ENCODE measurements around the gene SPO11.
"Not testable (repeated sequence)": the region's sequence is repeated elsewhere in the genome, so short reads cannot be mapped to it uniquely, and the experiment has no call there.

Gene SPO11

GRCh38 chr20:57332105-57333089 lies 2.8 kb downstream of the SPO11 start:
- in situ Hi-C loops (cut with MboI; ENCODE audit: low sequenced_read_pairs), result no loop called here

- in situ Hi-C loops (cut with MboI; ENCODE audit: low sequenced_read_pairs), result no loop called here
Measured at GRCh38 chr20:57335392-57335791, 5.8 kb downstream of the SPO11 start.

DNA sequence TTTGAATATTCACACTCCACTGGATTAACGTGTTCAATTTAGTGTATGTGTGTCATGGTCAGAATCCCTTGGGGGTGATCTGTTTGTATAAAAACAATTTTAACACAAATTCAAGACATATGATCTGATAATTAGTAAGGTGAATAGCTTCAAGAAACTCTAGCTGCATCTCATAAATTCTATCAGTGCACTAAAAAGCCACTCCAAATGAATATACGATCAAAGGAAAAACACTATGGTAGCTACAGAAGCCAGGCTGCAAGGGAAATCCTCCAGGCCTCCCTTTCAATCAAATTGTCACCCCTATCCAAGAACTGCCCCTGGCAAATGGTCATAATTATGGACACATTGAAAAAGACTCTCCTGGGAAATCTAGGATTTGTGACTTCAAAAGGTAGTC lies 12.1 kb downstream of the SPO11 start:
- in situ Hi-C loops (cut with MboI; ENCODE audit: low sequenced_read_pairs), result no loop called here

DNA sequence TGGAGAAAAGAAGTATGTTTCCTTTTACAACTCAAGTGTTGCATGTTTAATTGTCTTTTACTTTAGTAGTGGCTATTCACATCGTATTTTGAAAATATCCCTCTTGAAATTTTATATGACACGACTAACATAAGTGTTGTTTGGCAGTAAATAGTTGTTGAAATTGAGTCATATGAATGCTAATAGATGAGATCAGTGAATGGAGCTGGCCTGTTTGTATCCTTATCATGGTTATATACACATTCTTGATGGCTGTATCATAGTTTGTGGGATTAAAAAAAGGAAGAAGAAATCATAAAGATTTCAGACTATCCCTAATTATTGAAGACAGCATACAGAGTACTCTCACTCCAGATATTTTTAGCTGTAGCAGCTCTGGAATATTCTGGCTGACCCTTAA lies 13.2 kb downstream of the SPO11 start:
- in situ Hi-C loops (cut with MboI; ENCODE audit: low sequenced_read_pairs), result no loop called here

GRCh38 chr20:57346477-57346876 lies 16.9 kb downstream of the SPO11 start:
- in situ Hi-C loops (cut with MboI; ENCODE audit: low sequenced_read_pairs), result no loop called here

DNA sequence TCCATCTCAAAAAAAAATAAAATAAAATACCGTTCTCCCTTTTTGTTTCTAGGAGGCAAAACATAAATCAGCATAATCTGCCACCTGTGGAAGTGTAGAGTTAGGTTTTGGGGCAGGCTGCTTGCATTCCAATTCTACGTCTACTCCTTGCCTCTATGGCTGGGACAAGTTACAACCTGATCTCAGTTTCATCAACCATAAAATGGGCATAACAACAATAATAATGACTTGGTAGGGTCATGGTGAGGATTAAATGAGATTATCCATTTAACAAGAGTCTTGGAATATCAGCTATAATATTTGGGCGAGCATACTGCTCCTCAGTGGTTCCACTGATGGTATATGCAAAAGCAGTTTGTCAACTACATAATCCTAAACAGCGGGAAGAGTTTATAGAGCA lies 17.8 kb downstream of the SPO11 start:
- in situ Hi-C loops (cut with MboI; ENCODE audit: low sequenced_read_pairs), result no loop called here

DNA sequence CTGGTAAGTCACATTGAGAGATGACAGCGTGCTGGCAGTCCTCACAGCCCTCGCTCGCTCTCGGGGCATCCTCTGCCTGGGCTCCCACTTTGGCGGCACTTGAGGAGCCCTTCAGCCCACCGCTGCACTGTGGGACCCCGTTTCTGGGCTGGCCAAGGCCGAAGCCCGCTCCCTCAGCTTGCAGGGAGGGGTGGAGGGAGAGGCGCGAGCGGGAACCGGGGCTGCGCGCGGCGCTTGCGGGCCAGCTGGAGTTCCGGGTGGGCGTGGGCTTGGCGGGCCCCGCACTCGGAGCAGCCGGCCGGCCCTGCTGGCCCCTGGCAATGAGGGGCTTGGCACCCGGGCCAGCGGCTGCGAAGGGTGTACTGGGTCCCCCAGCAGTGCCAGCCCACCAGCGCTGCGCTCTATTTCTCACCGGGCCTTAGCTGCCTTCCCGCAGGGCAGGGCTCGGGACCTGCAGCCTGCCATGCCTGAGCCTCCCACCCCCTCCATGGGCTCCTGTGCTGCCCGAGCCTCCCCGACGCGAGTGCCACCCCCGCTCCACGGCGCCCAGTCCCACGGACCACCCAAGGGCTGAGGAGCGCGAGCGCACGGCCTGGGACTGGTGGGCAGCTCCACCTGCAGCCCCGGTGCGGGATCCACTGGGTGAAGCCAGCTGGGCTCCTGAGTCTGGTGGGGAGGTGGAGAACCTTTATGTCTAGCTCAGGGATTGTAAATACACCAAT lies 18.8 kb downstream of the SPO11 start:
- in situ Hi-C loops (cut with MboI; ENCODE audit: low sequenced_read_pairs), result not testable (repeated sequence)

DNA sequence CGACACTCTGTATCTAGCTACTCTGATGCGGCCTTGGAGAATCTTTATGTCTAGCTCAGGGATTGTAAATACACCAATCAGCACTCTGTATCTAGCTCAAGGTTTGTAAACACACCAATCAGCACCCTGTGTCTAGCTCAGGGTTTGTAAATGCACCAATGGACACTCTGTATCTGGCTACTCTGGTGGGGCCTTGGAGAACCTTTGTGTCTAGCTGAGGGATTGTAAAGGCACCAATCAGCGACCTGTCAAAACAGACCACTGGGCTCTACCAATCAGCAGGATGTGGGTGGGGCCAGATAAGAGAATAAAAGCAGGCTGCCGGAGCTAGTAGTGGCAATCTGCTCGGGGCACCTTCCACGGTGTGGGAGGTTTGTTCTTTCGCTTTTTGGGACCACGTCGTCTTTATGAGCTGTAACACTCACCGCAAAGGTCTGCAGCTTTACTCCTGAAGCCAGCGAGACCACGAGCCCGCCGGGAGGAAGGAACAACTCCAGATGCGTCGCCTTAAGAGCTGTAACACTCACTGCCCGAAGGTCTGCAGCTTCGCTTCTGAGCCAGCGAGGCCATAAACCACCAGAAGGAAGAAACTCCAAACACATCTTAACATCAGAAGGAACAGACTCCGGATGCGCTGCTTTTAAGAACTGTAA lies 19.4 kb downstream of the SPO11 start:
- in situ Hi-C loops (cut with MboI; ENCODE audit: low sequenced_read_pairs), result not testable (repeated sequence)

GRCh38 chr20:57350081-57350710 lies 20.6 kb downstream of the SPO11 start:
- in situ Hi-C loops (cut with MboI; ENCODE audit: low sequenced_read_pairs), result no loop called here

GRCh38 chr20:57350726-57351041 lies 21.1 kb downstream of the SPO11 start:
- in situ Hi-C loops (cut with MboI; ENCODE audit: low sequenced_read_pairs), result not testable (repeated sequence)

GRCh38 chr20:57351042-57351783 lies 21.6 kb downstream of the SPO11 start, which contains the start of gene RAE1:
Gene RAE1, plus strand, starts transcription at chr20:57351255. Its CDS starts 2,784 bp downstream, at chr20:57354039.
- in situ Hi-C loops (cut with MboI; ENCODE audit: low sequenced_read_pairs), result no loop called here

DNA sequence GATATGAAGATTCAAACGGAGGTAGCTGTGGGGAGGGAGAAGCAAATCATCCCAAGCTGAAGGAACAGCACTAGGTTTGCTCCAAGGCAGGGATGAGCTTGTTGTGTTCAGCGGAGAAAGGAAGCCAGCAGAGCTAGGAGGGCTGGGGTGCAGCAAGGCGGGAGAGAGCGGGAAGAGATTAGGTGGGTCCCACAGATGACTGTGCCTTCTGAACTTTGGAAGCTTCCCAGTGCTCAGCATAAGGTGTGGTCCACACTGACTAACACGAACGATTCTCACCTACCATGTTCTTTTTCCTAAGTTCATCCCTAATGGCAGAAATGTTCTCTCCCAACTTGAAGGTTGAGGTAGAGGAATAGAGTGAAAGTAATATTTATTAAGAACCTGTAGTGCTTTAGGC lies 22.7 kb downstream of the SPO11 start:
- in situ Hi-C loops (cut with MboI; ENCODE audit: low sequenced_read_pairs), result no loop called here

- in situ Hi-C loops (cut with MboI; ENCODE audit: low sequenced_read_pairs), result no loop called here
Measured at GRCh38 chr20:57353351-57353750, 23.7 kb downstream of the SPO11 start.

DNA sequence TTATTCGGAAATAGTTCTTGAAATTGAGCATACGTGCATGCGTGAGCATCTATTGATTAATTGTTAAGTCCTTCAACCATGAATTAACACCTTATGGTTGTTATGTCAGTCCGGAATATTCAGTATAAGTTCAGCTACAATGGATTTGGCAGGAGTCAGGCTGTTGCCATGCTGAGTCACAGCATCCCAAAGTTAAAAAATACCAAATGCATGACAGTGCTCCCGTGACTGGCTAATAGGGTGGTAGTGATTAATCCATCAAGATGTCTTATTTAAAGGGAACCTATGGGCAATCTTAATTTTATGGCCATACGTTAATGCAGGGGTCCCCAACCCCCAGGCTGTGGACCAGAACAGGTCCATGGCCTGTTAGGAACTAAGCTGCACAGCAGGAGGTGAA lies 31.9 kb downstream of the SPO11 start:
- in situ Hi-C loops (cut with MboI; ENCODE audit: low sequenced_read_pairs), result no loop called here

GRCh38 chr20:57364451-57364850 lies 34.8 kb downstream of the SPO11 start:
- in situ Hi-C loops (cut with MboI; ENCODE audit: low sequenced_read_pairs), result no loop called here

DNA sequence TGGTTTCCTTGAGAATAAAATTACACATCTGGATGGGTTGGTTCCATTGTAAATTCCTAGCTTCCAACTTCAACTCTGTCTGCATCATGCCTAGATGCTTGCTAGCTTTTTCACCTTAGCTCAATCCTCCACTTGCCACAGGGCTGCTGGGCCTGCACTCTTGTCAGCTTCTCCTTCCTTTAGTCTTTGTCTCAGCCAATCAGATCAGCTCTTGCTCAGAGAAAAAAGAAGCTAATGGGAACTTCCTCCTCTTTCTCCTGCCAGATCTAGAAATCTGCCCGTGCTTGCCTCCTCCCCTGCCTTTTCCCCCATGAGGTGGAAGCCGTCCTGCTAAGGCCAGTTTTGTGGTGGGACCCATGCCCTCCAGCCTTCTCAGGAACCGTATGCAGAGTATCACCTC lies 40.0 kb downstream of the SPO11 start:
- in situ Hi-C loops (cut with MboI; ENCODE audit: low sequenced_read_pairs), result no loop called here

GRCh38 chr20:57370316-57370715 lies 40.7 kb downstream of the SPO11 start:
- in situ Hi-C loops (cut with MboI; ENCODE audit: low sequenced_read_pairs), result no loop called here

DNA sequence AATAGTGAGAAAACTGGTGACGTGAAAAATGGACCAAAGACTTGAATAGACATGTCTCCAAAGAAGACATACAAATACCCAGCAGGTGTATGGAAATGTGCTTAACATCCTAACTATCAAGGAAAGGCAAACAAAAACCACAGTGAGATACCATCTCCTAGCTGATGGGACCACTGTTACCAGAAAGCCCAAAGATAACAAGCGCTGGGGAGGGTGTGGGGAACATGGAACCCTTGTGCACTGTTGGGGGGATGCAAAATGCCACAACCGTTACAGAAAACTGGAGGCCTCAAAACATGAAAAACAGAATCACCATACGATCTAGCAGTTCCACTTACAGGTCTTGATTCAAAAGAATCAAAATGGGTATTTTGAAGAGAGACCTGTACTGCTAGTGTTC lies 41.8 kb downstream of the SPO11 start:
- in situ Hi-C loops (cut with MboI; ENCODE audit: low sequenced_read_pairs), result no loop called here

DNA sequence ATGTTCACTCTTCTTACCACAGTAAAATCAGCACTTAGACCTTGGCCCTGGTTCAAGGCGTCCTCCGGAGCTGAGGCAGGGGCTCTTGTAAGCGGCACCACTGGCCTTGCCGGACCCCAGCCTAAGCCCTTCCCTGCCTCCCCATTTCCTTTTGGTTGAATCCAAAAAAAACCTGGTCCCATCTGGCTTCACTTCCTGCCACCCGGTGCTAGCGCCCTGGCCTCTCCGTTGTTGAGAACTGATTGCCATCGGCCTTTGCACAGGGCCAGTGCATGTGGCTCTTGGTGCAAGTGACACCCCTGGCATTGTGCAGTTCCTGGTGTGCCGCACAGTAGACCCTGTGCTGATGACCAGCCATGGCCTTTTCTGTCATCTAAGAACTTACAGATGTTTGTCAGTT lies 42.6 kb downstream of the SPO11 start:
- in situ Hi-C loops (cut with MboI; ENCODE audit: low sequenced_read_pairs), result no loop called here

- in situ Hi-C loops (cut with MboI; ENCODE audit: low sequenced_read_pairs), result no loop called here
Measured at GRCh38 chr20:57372581-57373350, 43.2 kb downstream of the SPO11 start.

Data from hTERT RPE-1 (cell line).